Epithelial cell of proximal tubule (primary cell): Measurements from ENCODE around the gene SETDB2. TPM values are rescaled to one million over a fixed set of nuclear protein-coding genes. Genes with fewer than 3 reads are reported as not detected.

Experiments
- DNase-seq: peaks from one replicate; pipeline ENCODE4 v3.0.0-alpha.2; 2011; ENCODE audit warnings: low read depth
- H3K4me3 ChIP-seq: 2 replicates; pipeline ENCODE4 v1.5.1; 2011; ENCODE audit warnings: low read depth, mild to moderate bottlenecking, low read length
- total RNA-seq: library from RNA; depleted of rRNA; stranded (reverse); fragments of >200 nt; gene quantifications from 2 replicates; pipeline ENCODE4 v1.2.3, GENCODE V29; 2015
- TF ChIP-seq, protein P1 (sequence below): conservative IDR thresholded peaks from 2 replicates; pipeline ENCODE4 v1.5.1; 2012; ENCODE audit warnings: low read depth, mild to moderate bottlenecking, low read length

The SETDB2 gene
- total RNA-seq, 1 donor from 2014 or later, result 5.2 TPM

- TF ChIP-seq, protein P1, sequence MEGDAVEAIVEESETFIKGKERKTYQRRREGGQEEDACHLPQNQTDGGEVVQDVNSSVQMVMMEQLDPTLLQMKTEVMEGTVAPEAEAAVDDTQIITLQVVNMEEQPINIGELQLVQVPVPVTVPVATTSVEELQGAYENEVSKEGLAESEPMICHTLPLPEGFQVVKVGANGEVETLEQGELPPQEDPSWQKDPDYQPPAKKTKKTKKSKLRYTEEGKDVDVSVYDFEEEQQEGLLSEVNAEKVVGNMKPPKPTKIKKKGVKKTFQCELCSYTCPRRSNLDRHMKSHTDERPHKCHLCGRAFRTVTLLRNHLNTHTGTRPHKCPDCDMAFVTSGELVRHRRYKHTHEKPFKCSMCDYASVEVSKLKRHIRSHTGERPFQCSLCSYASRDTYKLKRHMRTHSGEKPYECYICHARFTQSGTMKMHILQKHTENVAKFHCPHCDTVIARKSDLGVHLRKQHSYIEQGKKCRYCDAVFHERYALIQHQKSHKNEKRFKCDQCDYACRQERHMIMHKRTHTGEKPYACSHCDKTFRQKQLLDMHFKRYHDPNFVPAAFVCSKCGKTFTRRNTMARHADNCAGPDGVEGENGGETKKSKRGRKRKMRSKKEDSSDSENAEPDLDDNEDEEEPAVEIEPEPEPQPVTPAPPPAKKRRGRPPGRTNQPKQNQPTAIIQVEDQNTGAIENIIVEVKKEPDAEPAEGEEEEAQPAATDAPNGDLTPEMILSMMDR, result no peak
- DNase-seq, result no peak
These were observed 32.7 kb upstream of the SETDB2 start for GRCh38 chr13:49411353-49411752.

GRCh38 chr13:49412749-49413148 is 31.3 kb upstream of the SETDB2 start:
- TF ChIP-seq, protein P1, result no peak
- H3K4me3 ChIP-seq, result no peak overlapping the region
- no peak for DNase-seq

More at GRCh38 chr13:49411353-49411752, 32.7 kb upstream of the SETDB2 start:
- H3K4me3 ChIP-seq, result no peak overlapping the region

DNA sequence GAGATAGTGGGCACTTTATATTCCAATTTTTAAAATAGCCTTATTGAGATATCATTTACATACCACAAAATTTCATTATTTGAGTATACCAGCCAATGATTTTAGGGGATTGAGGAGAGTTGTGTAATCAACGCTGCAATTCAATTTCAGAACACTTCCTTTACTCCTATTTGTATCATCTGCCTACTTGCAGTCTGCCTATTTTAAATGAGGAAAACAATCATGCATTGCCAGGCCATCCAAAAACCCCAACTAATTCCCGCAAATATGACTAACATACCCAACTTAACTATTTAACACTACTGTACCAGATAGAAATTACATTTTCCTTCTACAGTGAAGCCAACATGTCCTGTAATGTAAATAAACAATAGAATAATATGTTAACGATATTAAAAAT is 26.9 kb upstream of the SETDB2 start:
- TF ChIP-seq, protein P1, result no peak
- DNase-seq, result no peak
- H3K4me3 ChIP-seq, result no peak overlapping the region

- DNase-seq, result no peak
- TF ChIP-seq, protein P1, result no peak
- H3K4me3 ChIP-seq, result no peak overlapping the region
These were observed 25.9 kb upstream of the SETDB2 start for GRCh38 chr13:49418206-49418605.

- DNase-seq, result no peak
- TF ChIP-seq, protein P1, result no peak
- H3K4me3 ChIP-seq, result no peak overlapping the region
These were observed 24.8 kb upstream of the SETDB2 start for GRCh38 chr13:49419276-49419675.

DNA sequence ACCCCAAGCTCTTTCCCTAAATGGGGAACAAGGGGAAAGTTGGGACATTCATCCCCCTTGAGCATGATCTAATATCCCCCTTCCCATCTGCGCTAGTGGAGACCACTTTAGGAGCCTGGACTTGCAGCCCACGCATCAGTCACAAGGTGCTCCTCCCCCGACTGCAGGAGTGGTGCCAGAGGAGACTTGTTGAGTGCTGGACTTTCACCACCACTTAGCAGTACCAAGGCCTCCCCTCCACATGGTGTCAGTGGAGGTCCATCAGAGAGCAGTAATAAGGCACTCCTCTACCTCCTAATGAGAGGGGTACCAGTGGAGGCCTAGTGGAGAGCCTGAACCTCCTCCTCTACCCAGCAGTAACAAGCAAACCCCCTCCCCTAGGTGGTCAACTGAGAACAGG is 22.7 kb upstream of the SETDB2 start:
- TF ChIP-seq, protein P1, result peak; percentile 15
- H3K4me3 ChIP-seq, result no peak overlapping the region
- DNase-seq, result no peak

DNA sequence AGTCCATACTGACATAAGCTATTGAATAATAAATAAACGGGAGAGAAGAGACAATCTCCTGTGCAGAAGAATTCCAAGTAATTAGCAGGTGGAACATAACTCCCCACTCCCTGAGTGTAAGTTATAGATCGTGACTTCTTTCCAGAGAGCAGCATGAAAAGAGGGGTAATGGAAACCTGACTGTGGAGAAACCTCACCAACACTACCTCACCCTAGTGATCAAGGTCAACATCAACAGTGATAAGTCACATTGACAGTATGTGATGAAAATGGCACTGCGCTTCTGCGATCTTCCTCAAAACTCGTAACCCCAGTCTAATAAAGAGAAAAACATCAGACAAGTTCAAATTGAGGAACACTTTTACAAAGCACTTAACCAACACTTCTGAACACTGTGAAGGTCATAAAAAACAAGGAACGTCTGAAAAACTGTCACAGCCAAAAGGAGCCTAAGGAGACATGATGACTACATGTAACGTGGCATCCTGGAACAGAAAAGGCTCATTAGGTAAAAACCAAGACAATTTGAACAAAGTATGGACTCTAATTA is 20.0 kb upstream of the SETDB2 start:
- TF ChIP-seq, protein P1, result no peak
- H3K4me3 ChIP-seq, result no peak overlapping the region
- DNase-seq, result no peak
